Kidney (tissue), 14 donors: ENCODE results near the gene SPATS2L. TPM values are rescaled to one million over a fixed set of nuclear protein-coding genes. Genes with fewer than 3 reads are reported as not detected.

Experiments
- DNase-seq, 5 donors: peaks; one replicate each; pipeline ENCODE4 v3.0.0-alpha.2; 2013 to 2020
- FAIRE-seq: peaks from 2 replicates; lab custom pipeline; 2012; peaks lifted over from hg19 to GRCh38; lab: Jason Lieb, UNC
- H3K27ac ChIP-seq, 2 donors: one replicate each; pipeline ENCODE4 v1.7.0; 2013; ENCODE audit warnings: low read depth in 2 of 2, low read length in 2 of 2, inconsistent platforms in 1 of 2
- H3K27me3 ChIP-seq: one replicate; pipeline ENCODE4 v1.7.1; 2013; ENCODE audit warnings: low read length, inconsistent platforms; ENCODE audit not compliant: control insufficient read depth, insufficient read depth
- H3K36me3 ChIP-seq, 3 donors: one replicate each; pipeline versions ENCODE4 v1.7.0 to v1.7.1; 2013; ENCODE audit warnings: low read length in 3 of 3, control low read depth in 1 of 3, inconsistent platforms in 1 of 3; ENCODE audit not compliant: insufficient read depth in 3 of 3, control insufficient read depth in 2 of 3
- H3K4me1 ChIP-seq, 3 donors: one replicate each; pipeline versions ENCODE4 v1.7.0 to v1.7.1; 2013; ENCODE audit warnings: low read length in 3 of 3, inconsistent platforms in 1 of 3, low read depth in 1 of 3; ENCODE audit not compliant: control insufficient read depth in 2 of 3, insufficient read depth in 2 of 3
- H3K4me3 ChIP-seq, 3 donors: one replicate each; pipeline versions ENCODE4 v1.7.0 to v1.8.1; 2013; ENCODE audit warnings: low read length in 3 of 3, control low read depth in 1 of 3, inconsistent platforms in 1 of 3
- H3K9ac ChIP-seq, 3 donors: one replicate each; pipeline versions ENCODE4 v1.7.0 to v1.7.1; 2013; ENCODE audit warnings: low read length in 3 of 3, control low read depth in 1 of 3, inconsistent platforms in 1 of 3
- H3K9me3 ChIP-seq, 3 donors: one replicate each; pipeline versions ENCODE4 v1.7.0 to v1.7.1; 2013; ENCODE audit warnings: low read length in 3 of 3, control low read depth in 1 of 3, inconsistent platforms in 1 of 3; ENCODE audit not compliant: control insufficient read depth in 2 of 3, insufficient read depth in 1 of 3
- intact Hi-C: fragments of 100-400 bp; cut with DNase I; formaldehyde crosslinking; loops from one replicate; pipeline ENCODE4 v1.11.1; 2022
- polyA plus RNA-seq: library from polyadenylated mRNA; stranded (reverse); fragments of 350-450 nt; fragmentation: Illumina TruSeq; extraction: RNeasy Lipid Tissue Mini Kit (QIAGEN cat#74804); gene quantifications from one replicate; pipeline ENCODE4 v1.2.3, GENCODE V29; 2014; ENCODE audit warnings: low read depth, low replicate concordance; ENCODE audit not compliant: insufficient read depth
- total RNA-seq: library from RNA; stranded (reverse); fragmentation: NEBNext Ultra II Directional; extraction: Animal tissue kit (Norgen Biotek cat#: 25700); gene quantifications from one replicate; pipeline ENCODE4 v1.2.1, GENCODE V29; 2021
- TF ChIP-seq, protein P1 (sequence below): IDR thresholded peaks from 3 replicates; pipeline ENCODE4 v1.5.1; 2012; ENCODE audit warnings: mild to moderate bottlenecking, moderate library complexity, borderline replicate concordance; ENCODE audit not compliant: insufficient read depth; ENCODE audit errors: extremely low read depth
- donor health status: control.
- donor health status: control.
- donor health status: control.
- donor health status: control.
- donor health status: control.
- donor health status: DM: yes; HTN: yes; CAD: no.
- donor health status: Normal renal cell carcinoma (clear cell type).

The SPATS2L gene
- total and polyA plus RNA-seq, 2 donors from 2014 or later = 86.1 to 166 TPM

DNA sequence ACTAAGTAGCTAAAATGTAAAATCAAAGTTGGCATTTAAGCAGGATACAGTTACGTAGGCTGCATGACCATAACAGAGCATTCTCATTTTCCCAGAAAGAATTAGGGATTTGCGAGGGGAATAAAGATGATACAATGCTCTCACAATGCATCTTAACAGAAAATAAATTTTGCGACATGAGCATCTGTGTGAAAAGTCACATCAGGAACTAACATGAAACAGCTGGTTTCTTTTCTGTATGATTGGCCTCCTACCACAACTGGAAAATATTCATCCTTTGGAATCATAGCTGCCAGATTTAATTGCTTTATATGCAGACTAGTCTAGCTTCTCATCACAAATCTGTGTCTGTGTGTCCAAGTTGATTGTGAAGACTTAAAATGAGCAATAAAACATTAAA is 137.4 kb downstream of the SPATS2L start:
- DNase-seq (peak in 1 of 5 donors; percentile 57), FAIRE-seq (no peak)

DNA sequence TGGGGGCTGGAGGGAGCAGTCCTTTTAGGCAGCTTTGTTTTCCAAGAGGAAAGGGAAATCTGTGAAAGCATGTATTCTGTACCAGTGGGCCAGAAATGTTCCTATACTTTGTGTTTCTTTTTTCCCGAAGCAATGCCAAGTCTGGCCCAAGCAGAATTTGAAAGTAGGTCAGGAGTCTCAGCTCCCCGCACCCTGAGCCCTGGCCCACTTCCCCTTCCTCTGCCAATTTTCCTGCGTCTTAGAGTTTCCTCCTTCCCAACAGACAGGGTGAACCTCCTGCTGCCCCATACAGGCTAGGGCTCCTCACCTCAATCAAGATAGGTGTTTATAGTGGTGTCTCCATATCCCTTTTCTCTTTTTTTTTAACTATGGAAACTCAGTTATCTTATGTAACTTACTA is 138.0 kb downstream of the SPATS2L start:
- no peak for FAIRE-seq
- Histone ChIP-seq H3K9ac (no peak overlapping the region), H3K9me3 (no peaks in the 10 kb centered on the region), H3K36me3 (peaks cover 0 to 8% (median 7%) of the 10 kb centered on the region in 3 donors), H3K27ac (no peak overlapping the region), H3K27me3 (no peaks in the 10 kb centered on the region), H3K4me1 (no peaks in the 10 kb centered on the region), H3K4me3 (no peak overlapping the region)
- TF ChIP-seq, protein P1, sequence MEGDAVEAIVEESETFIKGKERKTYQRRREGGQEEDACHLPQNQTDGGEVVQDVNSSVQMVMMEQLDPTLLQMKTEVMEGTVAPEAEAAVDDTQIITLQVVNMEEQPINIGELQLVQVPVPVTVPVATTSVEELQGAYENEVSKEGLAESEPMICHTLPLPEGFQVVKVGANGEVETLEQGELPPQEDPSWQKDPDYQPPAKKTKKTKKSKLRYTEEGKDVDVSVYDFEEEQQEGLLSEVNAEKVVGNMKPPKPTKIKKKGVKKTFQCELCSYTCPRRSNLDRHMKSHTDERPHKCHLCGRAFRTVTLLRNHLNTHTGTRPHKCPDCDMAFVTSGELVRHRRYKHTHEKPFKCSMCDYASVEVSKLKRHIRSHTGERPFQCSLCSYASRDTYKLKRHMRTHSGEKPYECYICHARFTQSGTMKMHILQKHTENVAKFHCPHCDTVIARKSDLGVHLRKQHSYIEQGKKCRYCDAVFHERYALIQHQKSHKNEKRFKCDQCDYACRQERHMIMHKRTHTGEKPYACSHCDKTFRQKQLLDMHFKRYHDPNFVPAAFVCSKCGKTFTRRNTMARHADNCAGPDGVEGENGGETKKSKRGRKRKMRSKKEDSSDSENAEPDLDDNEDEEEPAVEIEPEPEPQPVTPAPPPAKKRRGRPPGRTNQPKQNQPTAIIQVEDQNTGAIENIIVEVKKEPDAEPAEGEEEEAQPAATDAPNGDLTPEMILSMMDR = no peak
- DNase-seq = no peak
- intact Hi-C loops = no loop called here

More for the DNA sequence above, 137.4 kb downstream of the SPATS2L start:
- intact Hi-C loops = no loop called here
- TF ChIP-seq, protein P1 = no peak
- Histone ChIP-seq H3K9ac (no peak overlapping the region), H3K4me3 (no peak overlapping the region), H3K36me3 (peaks cover 0 to 8% (median 7%) of the 10 kb centered on the region in 3 donors), H3K27ac (no peak overlapping the region), H3K27me3 (no peaks in the 10 kb centered on the region), H3K9me3 (no peaks in the 10 kb centered on the region), H3K4me1 (no peaks in the 10 kb centered on the region)

DNA sequence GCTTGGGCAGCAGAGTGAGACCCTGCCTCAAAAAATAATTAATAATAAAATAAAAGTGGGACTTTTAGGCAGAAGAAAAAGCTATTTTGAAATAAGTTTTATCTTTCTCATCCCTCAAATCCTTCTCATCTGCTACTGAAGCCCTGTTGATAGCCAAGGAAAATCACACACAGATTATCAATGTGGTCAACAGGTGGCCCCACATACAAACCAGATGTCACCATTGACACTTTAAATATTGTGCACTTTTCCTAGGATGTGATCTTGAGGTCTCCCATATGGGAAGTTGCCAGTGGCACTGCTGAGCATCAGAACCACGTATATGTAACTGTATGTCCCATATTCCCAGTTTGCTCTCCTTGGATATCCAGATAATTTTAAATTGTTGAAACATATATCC is 138.8 kb downstream of the SPATS2L start:
- no peak overlapping the region for H3K4me3 ChIP-seq
- peaks cover 0 to 8% (median 7%) of the 10 kb centered on the region in 3 donors for H3K36me3 ChIP-seq
- H3K4me1 ChIP-seq = no peaks in the 10 kb centered on the region
- TF ChIP-seq, protein P1 = no peak
- H3K27ac ChIP-seq = no peak overlapping the region
- FAIRE-seq (no peak), DNase-seq (no peak)
- no peaks in the 10 kb centered on the region for H3K9me3 ChIP-seq
- intact Hi-C loops = no loop called here
- H3K9ac ChIP-seq = no peak overlapping the region
- H3K27me3 ChIP-seq = no peaks in the 10 kb centered on the region

DNA sequence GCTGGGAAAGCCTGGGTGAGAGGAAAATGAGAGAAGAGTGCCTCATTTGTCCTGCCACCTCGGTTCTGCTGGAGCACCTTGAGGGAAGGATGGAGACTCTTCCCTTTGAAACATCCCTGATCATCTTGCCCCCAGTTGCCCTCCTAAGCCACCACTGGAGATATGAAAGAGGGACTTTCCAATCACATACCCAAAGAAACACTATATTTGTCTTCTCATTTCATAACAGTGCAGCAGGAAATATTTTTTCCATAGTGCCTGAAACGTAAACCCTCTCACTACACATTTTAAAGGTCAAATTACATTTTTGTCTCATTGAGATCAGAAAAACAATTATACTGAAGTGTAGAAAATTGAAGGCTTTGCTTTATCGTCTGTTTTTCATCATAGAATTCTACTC is 140.1 kb downstream of the SPATS2L start:
- H3K27ac ChIP-seq = no peak overlapping the region
- DNase-seq (no peak), FAIRE-seq (no peak)
- H3K9me3 ChIP-seq = no peaks in the 10 kb centered on the region
- peaks cover 0 to 6% (median 3%) of the 10 kb centered on the region in 3 donors for H3K36me3 ChIP-seq
- no peaks in the 10 kb centered on the region for H3K4me1 ChIP-seq
- H3K4me3 ChIP-seq = no peak overlapping the region
- intact Hi-C loops = no loop called here
- TF ChIP-seq, protein P1 = no peak
- H3K9ac ChIP-seq = no peak overlapping the region
- no peaks in the 10 kb centered on the region for H3K27me3 ChIP-seq
